SK-N-SH (cell line): Measurements from ENCODE around the gene CXCL16. TPM values are rescaled to one million over a fixed set of nuclear protein-coding genes. Genes with fewer than 3 reads are reported as not detected.

Experiments used
- CTCF ChIA-PET: fragments of 300-600, 350-600 bp; formaldehyde crosslinking; extraction: SDS; loops from one replicate; lab custom pipeline; 2021; lab: Yijun Ruan, JAX
- POLR2A ChIA-PET: fragments of 350-600 bp; sonication (Branson Sonifier 250); formaldehyde crosslinking; extraction: SDS; loops from one replicate; lab custom pipeline; 2020; ENCODE audit warnings: antibody characterized with exemption, inconsistent platforms; lab: Yijun Ruan, JAX
- DNase-seq: peaks from one replicate; pipeline ENCODE4 v3.0.0; 2012
- H2AFZ ChIP-seq: fragments of 200-600 bp; sonication (generic); 2 replicates; pipeline ENCODE4 v1.8.1; 2016; ENCODE audit warnings: antibody characterized with exemption, mild to moderate bottlenecking, low read depth
- H3F3A ChIP-seq: fragments of 200-600 bp; sonication (generic); replicated peaks from 2 replicates; pipeline ENCODE3; 2016; ENCODE audit warnings: antibody characterized with exemption, mild to moderate bottlenecking; ENCODE audit not compliant: insufficient read depth
- H3K27ac ChIP-seq, 2 experiments: fragments of 200-500 bp in 1 of 2; fragments of 200-600 bp in 1 of 2; sonication (Bioruptor generic) in 1 of 2; sonication (generic), shearing (Covaris generic) in 1 of 2; 2 replicates each; pipeline versions ENCODE4 v1.5.1 to v1.6.1; 2014 to 2016; ENCODE audit warnings: low read depth in 2 of 2, inconsistent platforms in 1 of 2, low read length in 1 of 2, mild to moderate bottlenecking in 1 of 2, mixed read lengths in 1 of 2
- H3K27me3 ChIP-seq: fragments of 200-600 bp; sonication (generic), shearing (Covaris generic); 2 replicates; pipeline ENCODE4 v1.6.1; 2016; ENCODE audit warnings: mixed run types; ENCODE audit not compliant: insufficient read depth
- H3K36me3 ChIP-seq, 2 experiments: fragments of 200-500 bp in 1 of 2; fragments of 200-600 bp in 1 of 2; sonication (Bioruptor generic) in 1 of 2; sonication (generic) in 1 of 2; replicated peaks in 1 of 2; 2 replicates each; pipeline versions ENCODE3 to v1.5.1; 2014 to 2016; ENCODE audit warnings: low read length in 1 of 2, mild to moderate bottlenecking in 1 of 2; ENCODE audit not compliant: insufficient read depth in 2 of 2, control insufficient read depth in 1 of 2
- H3K4me1 ChIP-seq, 2 experiments: fragments of 200-500 bp in 1 of 2; fragments of 200-600 bp in 1 of 2; sonication (Bioruptor generic) in 1 of 2; sonication (generic), shearing (Covaris generic) in 1 of 2; 2 replicates each; pipeline versions ENCODE4 v1.5.1 to v1.6.1; 2014 to 2016; ENCODE audit warnings: low read depth in 1 of 2, low read length in 1 of 2, mixed run types in 1 of 2; ENCODE audit not compliant: insufficient read depth in 2 of 2, control insufficient read depth in 1 of 2
- H3K4me2 ChIP-seq: fragments of 200-600 bp; sonication (generic), shearing (Covaris generic); 2 replicates; pipeline ENCODE4 v1.6.1; 2017; ENCODE audit warnings: mixed run types
- H3K4me3 ChIP-seq, 2 experiments: fragments of 200-500 bp in 1 of 2; fragments of 200-600 bp in 1 of 2; sonication (Bioruptor generic) in 1 of 2; sonication (generic), shearing (Covaris generic) in 1 of 2; 2 replicates each; pipeline versions ENCODE4 v1.5.1 to v1.8.1; 2014 to 2016; ENCODE audit warnings: low read depth in 2 of 2, inconsistent platforms in 1 of 2, low read length in 1 of 2, mild to moderate bottlenecking in 1 of 2, mixed read lengths in 1 of 2, moderate library complexity in 1 of 2
- H3K79me2 ChIP-seq: fragments of 200-600 bp; sonication (generic); 2 replicates; pipeline ENCODE4 v1.8.1; 2017; ENCODE audit warnings: mild to moderate bottlenecking; ENCODE audit not compliant: insufficient read depth
- H3K9ac ChIP-seq: fragments of 200-600 bp; sonication (generic); 2 replicates; pipeline ENCODE4 v1.6.1; 2017; ENCODE audit warnings: mixed run types
- H3K9me2 ChIP-seq: fragments of 200-600 bp; sonication (generic); 2 replicates; pipeline ENCODE4 v1.6.1; 2017; ENCODE audit warnings: mixed run types
- H3K9me3 ChIP-seq: fragments of 200-600 bp; sonication (generic); 2 replicates; pipeline ENCODE4 v1.6.1; 2017; ENCODE audit warnings: mixed run types, mild to moderate bottlenecking, moderate library complexity
- H4K20me1 ChIP-seq: fragments of 200-600 bp; sonication (generic); 2 replicates; pipeline ENCODE4 v1.6.1; 2017; ENCODE audit warnings: mild to moderate bottlenecking, mixed run types; ENCODE audit not compliant: insufficient read depth
- ELF1 ChIP-seq: IDR thresholded peaks from 2 replicates; pipeline ENCODE4 v1.4.0; 2012
- EZH2phosphoT487 ChIP-seq: fragments of 200-600 bp; sonication (generic); IDR thresholded peaks from 2 replicates; pipeline ENCODE4 v1.6.1; 2017; ENCODE audit warnings: low read depth, mixed run types, mild to moderate bottlenecking, antibody characterized with exemption, moderate library complexity, borderline replicate concordance
- FOSL2 ChIP-seq: IDR thresholded peaks from 2 replicates; pipeline ENCODE4 v1.4.0; 2012; ENCODE audit warnings: low read depth, mild to moderate bottlenecking, moderate library complexity, borderline replicate concordance
- FOXM1 ChIP-seq: IDR thresholded peaks from 2 replicates; pipeline ENCODE4 v1.4.0; 2012; ENCODE audit warnings: low read depth, mild to moderate bottlenecking
- GABPA ChIP-seq: IDR thresholded peaks from 2 replicates; pipeline ENCODE4 v1.4.0; 2012; ENCODE audit warnings: low read depth, mild to moderate bottlenecking
- GATA2 ChIP-seq: sonication (generic); formaldehyde crosslinking; IDR thresholded peaks from 2 replicates; pipeline ENCODE4 v1.5.0; 2020; ENCODE audit warnings: mild to moderate bottlenecking, missing genetic modification reagents
- IRF3 ChIP-seq: fragments of 150-350 bp; IDR thresholded peaks from 2 replicates; pipeline ENCODE4 v1.6.1; 2016; ENCODE audit warnings: mild to moderate bottlenecking, low read depth, low read length
- JUND ChIP-seq: IDR thresholded peaks from 2 replicates; pipeline ENCODE4 v1.4.0; 2012
- MEF2A ChIP-seq: IDR thresholded peaks from 2 replicates; pipeline ENCODE4 v1.4.0; 2012; ENCODE audit warnings: low read depth, borderline replicate concordance
- PBX3 ChIP-seq: IDR thresholded peaks from 2 replicates; pipeline ENCODE4; 2012
- REST ChIP-seq: IDR thresholded peaks from 2 replicates; pipeline ENCODE4 v1.6.1; 2012; ENCODE audit warnings: mild to moderate bottlenecking, low read depth, low read length, moderate library complexity
- RFX5 ChIP-seq: IDR thresholded peaks from 2 replicates; pipeline ENCODE4 v1.6.1; 2012; ENCODE audit warnings: mild to moderate bottlenecking, improper control_type of control experiment, low read length
- SIN3A ChIP-seq: IDR thresholded peaks from 2 replicates; pipeline ENCODE4 v1.6.1; 2012; ENCODE audit warnings: low read depth, mild to moderate bottlenecking, low read length, moderate library complexity, borderline replicate concordance
- TCF12 ChIP-seq: IDR thresholded peaks from 2 replicates; pipeline ENCODE4 v1.4.0; 2012
- TEAD4 ChIP-seq: IDR thresholded peaks from 2 replicates; pipeline ENCODE4 v1.4.0; 2012; ENCODE audit warnings: mild to moderate bottlenecking, borderline replicate concordance; ENCODE audit not compliant: insufficient read depth
- USF1 ChIP-seq: IDR thresholded peaks from 2 replicates; pipeline ENCODE4 v1.4.0; 2012; ENCODE audit warnings: low read depth, borderline replicate concordance
- USF2 ChIP-seq: fragments of 150-350 bp; IDR thresholded peaks from 2 replicates; pipeline ENCODE4 v1.6.1; 2017; ENCODE audit warnings: antibody characterized with exemption, low read length, low read depth, borderline replicate concordance
- WGBS: methylation state at CpG from one replicate; pipeline ENCODE4 v1.1.6; 2017; ENCODE audit warnings: low lambda C conversion rate; 5-methylcytosine and 5-hydroxymethylcytosine counted together
- polyA plus RNA-seq, 3 experiments: library from polyadenylated mRNA; depleted of rRNA; stranded (reverse); fragments of >200 nt; gene quantifications; 2 replicates each; pipeline ENCODE4 v1.2.3, GENCODE V29; 2012

The CXCL16 gene
- polyA plus RNA-seq, 1 of the 3 experiments (the other 2 are of a cell fraction): 4.3 TPM

GRCh38 chr17:4693416-4693815 lies 46.3 kb downstream of the CXCL16 start:
- Histone ChIP-seq H3K79me2 (peaks cover 87% of the 10 kb centered on the region), H4K20me1 (peaks cover 19% of the 10 kb centered on the region; the same call in 1 of the 2 replicates)

GRCh38 chr17:4691686-4692085 lies 48.0 kb downstream of the CXCL16 start:
- H3K9me2 ChIP-seq: no peaks in the 10 kb centered on the region
- 90% methylated on average over 8 of the region's 8 CpGs for WGBS
- ChIA-PET CTCF (interaction anchor here (0.8 kb wide), 1 partner anchor 96 kb away, joined by 3 read pairs; no protein-coding TSS in a partner anchor), POLR2A (no interaction called here)
- H3K36me3 ChIP-seq: peaks cover 6 to 39% of the 10 kb centered on the region in 2 experiments
- H3K4me1 ChIP-seq: no peaks in the 10 kb centered on the region
- H2AFZ ChIP-seq: no peak overlapping the region
- H3F3A ChIP-seq: no peaks in the 10 kb centered on the region
- no peak for DNase-seq
- H3K4me2 ChIP-seq: no peak overlapping the region
- no peak overlapping the region for H3K9ac ChIP-seq
- peaks cover 89% of the 10 kb centered on the region for H3K79me2 ChIP-seq
- no peaks in the 10 kb centered on the region for H3K27me3 ChIP-seq
- H3K27ac ChIP-seq: no peak overlapping the region
- peaks cover 15% of the 10 kb centered on the region; the same call in 1 of the 2 replicates for H4K20me1 ChIP-seq
- H3K9me3 ChIP-seq: no peaks in the 10 kb centered on the region
- no peak overlapping the region for H3K4me3 ChIP-seq
- TF ChIP-seq EZH2phosphoT487 (no peak), USF1 (no peak), IRF3 (no peak), GABPA (no peak), TCF12 (no peak), REST (no peak)

More at GRCh38 chr17:4693416-4693815, 46.3 kb downstream of the CXCL16 start:
- no peaks in the 10 kb centered on the region for H3K4me1 ChIP-seq
- no peaks in the 10 kb centered on the region for H3F3A ChIP-seq
- H3K27ac ChIP-seq: no peak overlapping the region
- H3K27me3 ChIP-seq: no peaks in the 10 kb centered on the region
- no peak for DNase-seq
- H3K9me2 ChIP-seq: no peaks in the 10 kb centered on the region
- H2AFZ ChIP-seq: no peak overlapping the region
- CTCF ChIA-PET: interaction anchor here (1.2 kb wide), 1 partner anchor 10 kb away, joined by 3 read pairs; no protein-coding TSS in a partner anchor
- H3K9me3 ChIP-seq: no peaks in the 10 kb centered on the region
- TF ChIP-seq USF2 (no peak), GABPA (no peak), EZH2phosphoT487 (no peak), MEF2A (no peak), FOXM1 (no peak), TEAD4 (no peak), JUND (no peak), ELF1 (no peak), PBX3 (no peak), SIN3A (no peak), IRF3 (no peak), FOSL2 (no peak), GATA2 (no peak), RFX5 (no peak)
- 84% methylated on average over 9 of the region's 9 CpGs for WGBS
- H3K4me3 ChIP-seq: no peak overlapping the region
- H3K4me2 ChIP-seq: no peak overlapping the region
- H3K36me3 ChIP-seq: peaks cover 2 to 36% of the 10 kb centered on the region in 2 experiments
- POLR2A ChIA-PET: no interaction called here
- H3K9ac ChIP-seq: no peak overlapping the region
